HepG2 (cell line): Measurements from ENCODE around the gene ACTR3. TPM values are rescaled to one million over a fixed set of nuclear protein-coding genes. Genes with fewer than 3 reads are reported as not detected.

Source experiments
- CEBPG ChIP-seq: IDR thresholded peaks from 2 replicates; pipeline ENCODE4 v1.6.1; 2016
- FOXA3 ChIP-seq: IDR thresholded peaks from 2 replicates; pipeline ENCODE4 v1.6.1; 2016; ENCODE audit warnings: missing genetic modification reagents, missing compliant biosample characterization
- HDAC2 ChIP-seq: sonication (generic); formaldehyde crosslinking; IDR thresholded peaks from 2 replicates; pipeline ENCODE4 v1.4.0; 2020; ENCODE audit warnings: missing genetic modification reagents
- HMG20A ChIP-seq: IDR thresholded peaks from 2 replicates; pipeline ENCODE4 v1.6.1; 2016; ENCODE audit warnings: borderline replicate concordance
- HMGA1 ChIP-seq: sonication (generic); formaldehyde crosslinking; conservative IDR thresholded peaks from 2 replicates; pipeline ENCODE4 v1.4.0; 2020; ENCODE audit warnings: missing genetic modification reagents
- HNF4A ChIP-seq: sonication (generic); formaldehyde crosslinking; IDR thresholded peaks from 2 replicates; pipeline ENCODE4 v1.4.0; 2020; ENCODE audit warnings: missing genetic modification reagents
- PAXIP1 ChIP-seq: sonication (generic); formaldehyde crosslinking; conservative IDR thresholded peaks from 2 replicates; pipeline ENCODE4 v1.4.0; 2020; ENCODE audit warnings: mild to moderate bottlenecking, missing genetic modification reagents, moderate library complexity
- PBX2 ChIP-seq: IDR thresholded peaks from 2 replicates; pipeline ENCODE4 v1.6.1; 2016; ENCODE audit warnings: control low read depth
- PRPF4 ChIP-seq: fragments of 200-400 bp; formaldehyde crosslinking; IDR thresholded peaks from 2 replicates; pipeline ENCODE4 v1.6.1; 2016; ENCODE audit warnings: low read length, low read depth; ENCODE audit not compliant: poor library complexity, severe bottlenecking
- RXRB ChIP-seq: IDR thresholded peaks from 2 replicates; pipeline ENCODE4 v1.6.1; 2016; ENCODE audit warnings: borderline replicate concordance, missing genetic modification reagents, missing compliant biosample characterization
- SOX6 ChIP-seq, 2 experiments: fragments of 450-650 bp in 1 of 2; sonication (generic) in 1 of 2; formaldehyde crosslinking in 1 of 2; IDR thresholded peaks; 2 replicates each; pipeline versions ENCODE4 v1.4.0 to v1.6.1; 2017 to 2020; ENCODE audit warnings: antibody characterized with exemption in 1 of 2, mild to moderate bottlenecking in 1 of 2, missing genetic modification reagents in 1 of 2
- STAG1 ChIP-seq: sonication (generic); formaldehyde crosslinking; IDR thresholded peaks from 2 replicates; pipeline ENCODE4 v1.4.0; 2020; ENCODE audit warnings: missing genetic modification reagents
- TARDBP ChIP-seq: sonication (generic); formaldehyde crosslinking; IDR thresholded peaks from 2 replicates; pipeline ENCODE4 v1.8.0; 2022; ENCODE audit warnings: mild to moderate bottlenecking, missing genetic modification reagents
- TFAP4 ChIP-seq: sonication (generic); IDR thresholded peaks from 2 replicates; pipeline ENCODE4 v1.6.1; 2016; ENCODE audit warnings: low read depth, borderline replicate concordance
- THRA ChIP-seq: sonication (generic); formaldehyde crosslinking; IDR thresholded peaks from 2 replicates; pipeline ENCODE4 v1.4.0; 2020; ENCODE audit warnings: missing genetic modification reagents, borderline replicate concordance
- WIZ ChIP-seq: sonication (generic); formaldehyde crosslinking; IDR thresholded peaks from 2 replicates; pipeline ENCODE4 v1.5.1; 2020; ENCODE audit warnings: mild to moderate bottlenecking, missing genetic modification reagents
- ZFY ChIP-seq: sonication (generic); formaldehyde crosslinking; IDR thresholded peaks from 2 replicates; pipeline ENCODE4 v1.4.0; 2020; ENCODE audit warnings: missing genetic modification reagents
- ZNF232 ChIP-seq: sonication (generic); formaldehyde crosslinking; IDR thresholded peaks from 2 replicates; pipeline ENCODE4 v1.4.0; 2020; ENCODE audit warnings: missing genetic modification reagents, borderline replicate concordance
- ZNF251 ChIP-seq: sonication (generic); formaldehyde crosslinking; IDR thresholded peaks from 2 replicates; pipeline ENCODE4 v1.9.0; 2021; ENCODE audit warnings: mild to moderate bottlenecking, missing genetic modification reagents
- ZNF275 ChIP-seq: sonication (generic); formaldehyde crosslinking; IDR thresholded peaks from 2 replicates; pipeline ENCODE4 v1.8.0; 2022; ENCODE audit warnings: missing genetic modification reagents, mild to moderate bottlenecking, inconsistent platforms, borderline replicate concordance
- ZNF432 ChIP-seq: sonication (generic); formaldehyde crosslinking; IDR thresholded peaks from 2 replicates; pipeline ENCODE4 v1.5.0; 2020; ENCODE audit warnings: missing genetic modification reagents, mild to moderate bottlenecking, borderline replicate concordance
- ZNF652 ChIP-seq: IDR thresholded peaks from 2 replicates; pipeline ENCODE4 v1.6.1; 2016; ENCODE audit warnings: low read depth, borderline replicate concordance
- polyA plus RNA-seq, 8 experiments: library from polyadenylated mRNA; depleted of rRNA in 3 of 8; stranded (reverse) in 7 of 8; unstranded in 1 of 8; fragments of >200 nt; fragmentation: Illumina TruSeq in 4 of 8; extraction: Trizol in 4 of 8; gene quantifications; 2 replicates each; pipeline versions ENCODE4 v1.2.1 to v1.2.3, GENCODE V29; 2011 to 2016; ENCODE audit warnings: low read depth in 4 of 8, missing spikeins in 1 of 8, mixed read lengths in 1 of 8; ENCODE audit not compliant: insufficient read depth in 1 of 8
- total RNA-seq, 5 experiments: library from RNA; depleted of rRNA; stranded (reverse); fragments of >200 nt; fragmentation: Illumina TruSeq; extraction: Trizol; gene quantifications; 2 replicates each; pipeline ENCODE4 v1.2.3, GENCODE V29; 2016; ENCODE audit warnings: low read depth in 1 of 5

ACTR3 gene
- total and polyA plus RNA-seq, 2 of the 13 experiments (the other 11 are each of a cell fraction or from before 2014, with no cell fraction given) = 123 to 225 TPM

GRCh38 chr2:114006460-114006859 is 116.6 kb downstream of the ACTR3 start (continued):
- TF ChIP-seq THRA (CRISPR knock-in tag) = peak; percentile 55; the same call in 1 of the 2 replicates
- no peak for TF ChIP-seq ZNF251
- peak; percentile 82 for TF ChIP-seq HMG20A
- peak; percentile 77; the same call in 1 of the 2 replicates for TF ChIP-seq TARDBP (CRISPR knock-in tag)
- peak; percentile 67; the same call in 1 of the 2 replicates for TF ChIP-seq RXRB (CRISPR knock-in tag)
- TF ChIP-seq ZNF232 (CRISPR knock-in tag) = no peak
- TF ChIP-seq PBX2 = peak; percentile 83
- TF ChIP-seq ZNF652 (CRISPR knock-in tag) = no peak
- TF ChIP-seq STAG1 (CRISPR knock-in tag) = 0 out of 2 replicates have a peak, but pooled peaks have one; percentile 13
- peak; percentile 26; the same call in 1 of the 2 replicates for TF ChIP-seq ZFY (CRISPR knock-in tag)
- peak; percentile 34; the same call in 1 of the 2 replicates for TF ChIP-seq CEBPG
- TF ChIP-seq PAXIP1 (CRISPR knock-in tag) = peak; percentile 89
- TF ChIP-seq HDAC2 (CRISPR knock-in tag) = peak; percentile 89; the same call in 1 of the 2 replicates
- TF ChIP-seq SOX6 (IDR thresholded peaks at IDR 0.05) = no peak
- TF ChIP-seq SOX6 (CRISPR knock-in tag; IDR thresholded peaks at IDR 0.05) = peak; percentile 93
- TF ChIP-seq ZNF432 (CRISPR knock-in tag) = no peak
- TF ChIP-seq PRPF4 = no peak
- TF ChIP-seq HNF4A (CRISPR knock-in tag) = peak; percentile 97
- TF ChIP-seq WIZ (CRISPR knock-in tag) = no peak
- 0 out of 2 replicates have a peak, but pooled peaks have one; percentile 35 for TF ChIP-seq ZNF275
- peak; percentile 90 for TF ChIP-seq FOXA3 (CRISPR knock-in tag)
- TF ChIP-seq TFAP4 = peak; percentile 80
- no peak for TF ChIP-seq HMGA1
